Erythroblast (primary cell): ENCODE results near the gene MAP2.

Experiments
- DNase-seq, 2 experiments: peaks; one replicate each; lab custom pipeline; 2025; lab: John Stamatoyannopoulos, UW
- GATA1 ChIP-seq: IDR thresholded peaks from 2 replicates; pipeline ENCODE4 v1.6.1; 2011; ENCODE audit warnings: low read depth, mild to moderate bottlenecking, control low read depth, low read length, moderate library complexity
- POLR2A ChIP-seq: IDR thresholded peaks from 2 replicates; pipeline ENCODE4 v1.6.1; 2011; ENCODE audit warnings: mild to moderate bottlenecking, low read length

The MAP2 gene

GRCh38 chr2:209666296-209666695, 242.4 kb downstream of the MAP2 start:
- DNase-seq, result no peak
- TF ChIP-seq GATA1 (no peak), POLR2A (no peak)

GRCh38 chr2:209671020-209671680, 247.3 kb downstream of the MAP2 start:
- no peak for DNase-seq
- TF ChIP-seq GATA1, result no peak
- TF ChIP-seq POLR2A, result no peak

- no peak for DNase-seq
- TF ChIP-seq GATA1 (no peak), POLR2A (no peak)
These were observed 250.0 kb downstream of the MAP2 start for GRCh38 chr2:209673811-209674210.

- TF ChIP-seq POLR2A (no peak), GATA1 (no peak)
- no peak for DNase-seq
These were observed 256.7 kb downstream of the MAP2 start for GRCh38 chr2:209680596-209680995.

GRCh38 chr2:209681201-209681735, 257.4 kb downstream of the MAP2 start:
- DNase-seq, result no peak
- TF ChIP-seq GATA1 (no peak), POLR2A (no peak)

- no peak for TF ChIP-seq POLR2A
- no peak for TF ChIP-seq GATA1
- DNase-seq, result no peak
These were observed 258.8 kb downstream of the MAP2 start for GRCh38 chr2:209682646-209683045.

GRCh38 chr2:209685340-209685739, 261.5 kb downstream of the MAP2 start:
- no peak for DNase-seq
- TF ChIP-seq GATA1 (no peak), POLR2A (no peak)

- TF ChIP-seq POLR2A, result no peak
- TF ChIP-seq GATA1, result no peak
- DNase-seq, result no peak
These were observed 262.1 kb downstream of the MAP2 start for GRCh38 chr2:209685963-209686362.

GRCh38 chr2:209686448-209686847, 262.6 kb downstream of the MAP2 start:
- no peak for DNase-seq

GRCh38 chr2:209687323-209687969, 263.6 kb downstream of the MAP2 start:
- TF ChIP-seq POLR2A (no peak), GATA1 (no peak)
- no peak for DNase-seq

More at GRCh38 chr2:209686448-209686847, 262.6 kb downstream of the MAP2 start:
- TF ChIP-seq POLR2A (no peak), GATA1 (no peak)

GRCh38 chr2:209688385-209688784, 264.5 kb downstream of the MAP2 start:
- no peak for DNase-seq
- TF ChIP-seq POLR2A (no peak), GATA1 (no peak)

GRCh38 chr2:209690029-209690754, 266.3 kb downstream of the MAP2 start:
- no peak for DNase-seq
- TF ChIP-seq POLR2A (no peak), GATA1 (no peak)

GRCh38 chr2:209694748-209695147, 270.9 kb downstream of the MAP2 start:
- TF ChIP-seq GATA1, result no peak
- no peak for TF ChIP-seq POLR2A
- DNase-seq, result no peak

GRCh38 chr2:209696836-209697711, 273.2 kb downstream of the MAP2 start:
- DNase-seq, result no peak
- TF ChIP-seq GATA1, result no peak
- no peak for TF ChIP-seq POLR2A
